ENCODE measurements around the gene GPX3. TPM values are rescaled to one million over a fixed set of nuclear protein-coding genes. Genes with fewer than 3 reads are reported as not detected.

Gene GPX3
- total and polyA plus RNA-seq, 12 donors = 51.1 to 1,751 (median 422) TPM

GRCh38 chr5:151006704-151007334, 13.6 kb upstream of the GPX3 start:
- peak overlapping the region in 3 of 5 donors; percentile 23 to 91 (median 72) for H3K27ac ChIP-seq
- 56 to 76% (median 69%) methylated on average over 5 of the region's 5 CpGs for WGBS, 4 donors
- H3K27me3 ChIP-seq = no peaks in the 10 kb centered on the region
- H3K4me1 ChIP-seq (replicated peaks in 1 of 2) = peaks cover 22 to 38% of the 10 kb centered on the region in 2 donors
- no peak for TF ChIP-seq POLR2A (IDR thresholded peaks at IDR 0.05)
- TF ChIP-seq CTCF (IDR thresholded peaks at IDR 0.05) = no peak
- no peak overlapping the region for H3K4me3 ChIP-seq
- intact Hi-C loops (cut with DNase I) = loop anchor here in 1 of 2 donors (5.0 kb wide), 2 partner anchors 40 to 105 kb away; no protein-coding TSS in a partner anchor
- DNase-seq = peak in 2 of 7 donors; percentile 37 to 51
- no peaks in the 10 kb centered on the region for H3K9me3 ChIP-seq (replicated peaks in 1 of 3)
- H3K36me3 ChIP-seq (replicated peaks in 1 of 2) = no peaks in the 10 kb centered on the region

- Histone ChIP-seq H3K4me3 (no peak overlapping the region), H3K4me1 (replicated peaks in 1 of 2) (peaks cover 22 to 38% of the 10 kb centered on the region in 2 donors), H3K9me3 (replicated peaks in 1 of 3) (no peaks in the 10 kb centered on the region), H3K27ac (peak overlapping the region in 2 of 5 donors; percentile 72 to 91), H3K27me3 (no peaks in the 10 kb centered on the region), H3K36me3 (replicated peaks in 1 of 2) (no peaks in the 10 kb centered on the region)
- WGBS, 4 donors = 72 to 85% (median 80%) methylated on average over 7 of the region's 7 CpGs
- peak in 1 of 7 donors; percentile 48 for DNase-seq
- intact Hi-C loops (cut with DNase I) = loop anchor here in 1 of 2 donors (5.0 kb wide), 2 partner anchors 40 to 105 kb away; no protein-coding TSS in a partner anchor
- TF ChIP-seq POLR2A (IDR thresholded peaks at IDR 0.05) = no peak
- no peak for TF ChIP-seq CTCF (IDR thresholded peaks at IDR 0.05)
Observed at GRCh38 chr5:151007430-151008209, 12.8 kb upstream of the GPX3 start.

GRCh38 chr5:151008210-151008491, 12.2 kb upstream of the GPX3 start:
- H3K4me1 ChIP-seq (replicated peaks in 1 of 2) = peaks cover 22 to 38% of the 10 kb centered on the region in 2 donors
- 36 to 61% (median 55%) methylated on average over 2 of the region's 2 CpGs for WGBS, 4 donors
- intact Hi-C loops (cut with DNase I) = loop anchor here in 1 of 2 donors (5.0 kb wide), 2 partner anchors 39 to 104 kb away; no protein-coding TSS in a partner anchor
- no peak overlapping the region for H3K4me3 ChIP-seq
- no peaks in the 10 kb centered on the region for H3K36me3 ChIP-seq (replicated peaks in 1 of 2)
- no peak for TF ChIP-seq CTCF (IDR thresholded peaks at IDR 0.05)
- no peak for TF ChIP-seq POLR2A (IDR thresholded peaks at IDR 0.05)
- no peaks in the 10 kb centered on the region for H3K27me3 ChIP-seq
- H3K9me3 ChIP-seq (replicated peaks in 1 of 3) = no peaks in the 10 kb centered on the region
- no peak for DNase-seq
- H3K27ac ChIP-seq = peak overlapping the region in 2 of 5 donors; percentile 72 to 91

- Histone ChIP-seq H3K27me3 (no peaks in the 10 kb centered on the region), H3K27ac (no peak overlapping the region), H3K4me3 (no peak overlapping the region), H3K4me1 (replicated peaks in 1 of 2) (peaks cover 22 to 38% of the 10 kb centered on the region in 2 donors), H3K9me3 (replicated peaks in 1 of 3) (no peaks in the 10 kb centered on the region), H3K36me3 (replicated peaks in 1 of 2) (no peaks in the 10 kb centered on the region)
- DNase-seq = no peak
- intact Hi-C loops (cut with DNase I) = loop anchor here in 1 of 2 donors (5.0 kb wide), 2 partner anchors 38 to 103 kb away; no protein-coding TSS in a partner anchor
- TF ChIP-seq POLR2A (IDR thresholded peaks at IDR 0.05) (no peak), CTCF (IDR thresholded peaks at IDR 0.05) (no peak)
- 95% methylated on average over 4 of the region's 4 CpGs for WGBS, 4 donors
Observed at GRCh38 chr5:151008906-151009305, 11.5 kb upstream of the GPX3 start.

All from adrenal gland (tissue), 12 donors.